Measurements from ENCODE around the gene ANKRD11. TPM values are rescaled to one million over a fixed set of nuclear protein-coding genes. Genes with fewer than 3 reads are reported as not detected.

Gene ANKRD11
- total RNA-seq, 1 donor from 2014 or later: 209 TPM

GRCh38 chr16:89272631-89273030, 217.7 kb downstream of the ANKRD11 start:
- no peak overlapping the region for H3K27ac Mint-ChIP-seq (ENCODE audit: unreplicated experiment)
- H3K4me3 Mint-ChIP-seq (ENCODE audit: unreplicated experiment): no peak overlapping the region
- H3K4me1 Mint-ChIP-seq (ENCODE audit: unreplicated experiment): peaks cover 12% of the 10 kb centered on the region
- no peaks in the 10 kb centered on the region for H3K27me3 Mint-ChIP-seq (ENCODE audit: unreplicated experiment)
- H3K9me3 Mint-ChIP-seq (ENCODE audit: unreplicated experiment): no peaks in the 10 kb centered on the region
- DNase-seq (ENCODE audit: extremely low spot score, unreplicated experiment): no peak
- peaks cover 36% of the 10 kb centered on the region for H3K36me3 Mint-ChIP-seq (ENCODE audit: unreplicated experiment)
- TF ChIP-seq CTCF (IDR thresholded peaks at IDR 0.05): no peak

- H3K4me3 Mint-ChIP-seq (ENCODE audit: unreplicated experiment): no peak overlapping the region
- H3K27ac Mint-ChIP-seq (ENCODE audit: unreplicated experiment): no peak overlapping the region
- H3K36me3 Mint-ChIP-seq (ENCODE audit: unreplicated experiment): peaks cover 38% of the 10 kb centered on the region
- DNase-seq (ENCODE audit: extremely low spot score, unreplicated experiment): no peak
- TF ChIP-seq CTCF (IDR thresholded peaks at IDR 0.05): no peak
- H3K9me3 Mint-ChIP-seq (ENCODE audit: unreplicated experiment): no peaks in the 10 kb centered on the region
- no peaks in the 10 kb centered on the region for H3K27me3 Mint-ChIP-seq (ENCODE audit: unreplicated experiment)
- H3K4me1 Mint-ChIP-seq (ENCODE audit: unreplicated experiment): peaks cover 12% of the 10 kb centered on the region
Observed at GRCh38 chr16:89270666-89271345, 219.6 kb downstream of the ANKRD11 start.

- no peaks in the 10 kb centered on the region for H3K27me3 Mint-ChIP-seq (ENCODE audit: unreplicated experiment)
- no peak overlapping the region for H3K27ac Mint-ChIP-seq (ENCODE audit: unreplicated experiment)
Observed at GRCh38 chr16:89269805-89270665, 220.3 kb downstream of the ANKRD11 start.

GRCh38 chr16:89268987-89269735, 221.2 kb downstream of the ANKRD11 start:
- no peaks in the 10 kb centered on the region for H3K9me3 Mint-ChIP-seq (ENCODE audit: unreplicated experiment)
- peaks cover 12% of the 10 kb centered on the region for H3K4me1 Mint-ChIP-seq (ENCODE audit: unreplicated experiment)
- peak overlapping the region; percentile 41 for H3K27ac Mint-ChIP-seq (ENCODE audit: unreplicated experiment)
- TF ChIP-seq CTCF (IDR thresholded peaks at IDR 0.05): no peak
- H3K27me3 Mint-ChIP-seq (ENCODE audit: unreplicated experiment): no peaks in the 10 kb centered on the region
- H3K36me3 Mint-ChIP-seq (ENCODE audit: unreplicated experiment): peaks cover 40% of the 10 kb centered on the region
- H3K4me3 Mint-ChIP-seq (ENCODE audit: unreplicated experiment): no peak overlapping the region
- DNase-seq (ENCODE audit: extremely low spot score, unreplicated experiment): no peak

More at GRCh38 chr16:89269805-89270665, 220.3 kb downstream of the ANKRD11 start:
- H3K36me3 Mint-ChIP-seq (ENCODE audit: unreplicated experiment): peaks cover 40% of the 10 kb centered on the region
- H3K4me3 Mint-ChIP-seq (ENCODE audit: unreplicated experiment): no peak overlapping the region
- no peaks in the 10 kb centered on the region for H3K9me3 Mint-ChIP-seq (ENCODE audit: unreplicated experiment)
- H3K4me1 Mint-ChIP-seq (ENCODE audit: unreplicated experiment): peaks cover 12% of the 10 kb centered on the region
- no peak for TF ChIP-seq CTCF (IDR thresholded peaks at IDR 0.05)
- DNase-seq (ENCODE audit: extremely low spot score, unreplicated experiment): no peak

Data from osteocyte (in vitro differentiated cells).